Measurements from ENCODE around the gene ABCB11.
"Not testable (repeated sequence)": the region's sequence is repeated elsewhere in the genome, so short reads cannot be mapped to it uniquely, and the experiment has no call there.

The ABCB11 gene

GRCh38 chr2:168894101-168894500 is 137.0 kb downstream of the ABCB11 start:
- Histone ChIP-seq H3K9me3 (ENCODE audit: control insufficient read depth, insufficient read depth, low read length) (no peaks in the 10 kb centered on the region), H3K36me3 (ENCODE audit: control insufficient read depth, insufficient read depth, low read length) (no peaks in the 10 kb centered on the region), H3K27me3 (ENCODE audit: control insufficient read depth, insufficient read depth, low read length) (peaks cover 7% of the 10 kb centered on the region), H3K4me3 (ENCODE audit: low read depth, low read length) (no peak overlapping the region), H3K4me1 (ENCODE audit: control insufficient read depth, insufficient read depth, low read length) (no peaks in the 10 kb centered on the region), H3K9ac (ENCODE audit: low read depth, low read length) (no peak overlapping the region)

DNA sequence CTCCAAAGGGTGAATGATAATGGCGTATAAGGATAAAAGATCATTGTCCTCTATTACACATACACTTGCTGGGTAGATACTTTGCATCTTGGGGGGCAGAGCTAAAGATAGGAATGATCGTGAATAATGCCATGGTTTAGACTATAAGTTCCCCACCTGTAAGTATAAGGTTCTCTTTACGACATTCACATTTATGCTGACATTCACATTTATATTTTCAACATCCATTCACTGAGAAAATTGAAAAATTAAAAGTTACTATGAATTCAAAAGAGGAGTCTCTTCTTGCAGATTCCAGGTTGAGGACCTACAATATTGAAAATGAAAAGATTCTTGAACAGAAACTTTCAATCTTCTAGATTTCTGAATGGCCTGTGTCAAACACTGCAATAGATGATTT is 138.8 kb downstream of the ABCB11 start:
- Histone ChIP-seq H3K9me3 (ENCODE audit: control insufficient read depth, insufficient read depth, low read length) (no peaks in the 10 kb centered on the region), H3K4me3 (ENCODE audit: low read depth, low read length) (no peak overlapping the region), H3K27me3 (ENCODE audit: control insufficient read depth, insufficient read depth, low read length) (peaks cover 7% of the 10 kb centered on the region), H3K36me3 (ENCODE audit: control insufficient read depth, insufficient read depth, low read length) (no peaks in the 10 kb centered on the region), H3K4me1 (ENCODE audit: control insufficient read depth, insufficient read depth, low read length) (no peaks in the 10 kb centered on the region), H3K9ac (ENCODE audit: low read depth, low read length) (no peak overlapping the region)

DNA sequence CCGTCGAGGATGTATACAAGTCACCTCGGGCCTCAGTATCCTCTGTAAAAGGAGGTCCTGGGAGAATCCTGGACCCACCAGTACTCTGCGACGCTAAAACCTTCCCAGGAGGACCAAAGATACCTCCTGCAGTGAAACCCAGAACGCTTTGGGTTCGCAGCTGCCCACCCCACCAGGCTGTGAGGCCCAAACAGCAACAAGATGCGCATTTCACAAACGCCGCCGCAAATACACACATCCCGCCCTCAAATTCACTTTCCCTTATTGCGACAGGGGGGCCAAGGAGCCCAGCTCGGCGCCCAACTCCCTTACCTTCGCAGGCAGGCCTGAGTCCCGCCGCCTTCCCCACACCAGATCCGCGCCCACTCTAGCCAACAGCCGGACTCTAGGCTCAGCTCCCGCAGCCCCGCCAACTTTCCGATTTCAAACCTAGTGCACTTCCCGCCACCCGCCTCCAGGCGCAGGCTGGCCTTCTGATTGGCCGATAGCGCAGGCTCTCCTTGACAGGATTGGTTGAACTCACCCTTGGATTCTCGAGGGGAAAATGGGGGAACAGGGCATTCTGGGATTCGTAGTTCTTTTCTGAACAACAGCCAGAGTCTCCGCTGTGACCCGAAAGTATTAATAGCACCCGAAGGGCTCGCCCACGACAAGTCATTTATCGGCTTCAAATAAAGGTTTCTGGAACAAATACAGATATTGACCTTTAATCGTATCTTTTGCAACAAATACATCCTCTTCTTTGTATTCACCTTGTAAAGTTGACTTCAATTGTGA is 140.9 kb downstream of the ABCB11 start, which contains the start of gene SPC25:
TSS of gene SPC25 (minus strand) at position 425 of the 777 bp plus-strand sequence. CDS start 911 bp downstream, outside the sequence.
- no peaks in the 10 kb centered on the region for H3K9me3 ChIP-seq (ENCODE audit: control insufficient read depth, insufficient read depth, low read length)
- peak within 1 kb of the TSS; percentile 90 for H3K4me3 ChIP-seq (ENCODE audit: low read depth, low read length)
- H3K9ac ChIP-seq (ENCODE audit: low read depth, low read length): peak within 1 kb of the TSS; percentile 84
- no peaks in the 10 kb centered on the region for H3K4me1 ChIP-seq (ENCODE audit: control insufficient read depth, insufficient read depth, low read length)
- no peaks in the 10 kb centered on the region for H3K36me3 ChIP-seq (ENCODE audit: control insufficient read depth, insufficient read depth, low read length)
- peaks cover 7% of the 10 kb centered on the region for H3K27me3 ChIP-seq (ENCODE audit: control insufficient read depth, insufficient read depth, low read length)

- Histone ChIP-seq H3K9me3 (ENCODE audit: control insufficient read depth, insufficient read depth, low read length) (no peaks in the 10 kb centered on the region), H3K9ac (ENCODE audit: low read depth, low read length) (peak overlapping the region; percentile 84), H3K4me3 (ENCODE audit: low read depth, low read length) (peak overlapping the region; percentile 90), H3K4me1 (ENCODE audit: control insufficient read depth, insufficient read depth, low read length) (no peaks in the 10 kb centered on the region), H3K27me3 (ENCODE audit: control insufficient read depth, insufficient read depth, low read length) (peaks cover 7% of the 10 kb centered on the region), H3K36me3 (ENCODE audit: control insufficient read depth, insufficient read depth, low read length) (no peaks in the 10 kb centered on the region)
These were observed 141.5 kb downstream of the ABCB11 start for GRCh38 chr2:168889635-168890005.

GRCh38 chr2:168884975-168885374 is 146.1 kb downstream of the ABCB11 start:
- Histone ChIP-seq H3K36me3 (ENCODE audit: control insufficient read depth, insufficient read depth, low read length) (no peaks in the 10 kb centered on the region), H3K27me3 (ENCODE audit: control insufficient read depth, insufficient read depth, low read length) (no peaks in the 10 kb centered on the region), H3K4me1 (ENCODE audit: control insufficient read depth, insufficient read depth, low read length) (no peaks in the 10 kb centered on the region), H3K9ac (ENCODE audit: low read depth, low read length) (no peak overlapping the region), H3K4me3 (ENCODE audit: low read depth, low read length) (no peak overlapping the region), H3K9me3 (ENCODE audit: control insufficient read depth, insufficient read depth, low read length) (no peaks in the 10 kb centered on the region)

DNA sequence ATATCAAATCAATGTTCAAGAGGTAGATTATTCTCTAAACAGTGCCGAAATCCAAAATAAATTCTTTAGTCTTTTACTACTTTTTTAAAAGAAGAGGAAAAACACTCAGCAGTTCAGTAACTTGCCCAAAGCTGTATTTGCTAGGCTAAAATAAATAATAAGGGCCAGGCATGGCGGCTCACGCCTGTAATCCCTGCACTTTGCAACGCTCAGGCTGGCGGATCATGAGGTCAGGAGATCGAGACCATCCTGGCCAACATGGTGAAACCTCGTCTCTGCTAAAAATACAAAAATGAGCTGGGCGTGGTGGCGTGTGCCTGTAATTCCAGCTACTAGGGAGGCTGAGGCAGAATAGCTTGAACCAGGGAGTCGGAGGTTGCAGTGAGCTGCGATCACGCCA is 149.0 kb downstream of the ABCB11 start:
- H3K27me3 ChIP-seq (ENCODE audit: control insufficient read depth, insufficient read depth, low read length); H3K4me1 ChIP-seq (ENCODE audit: control insufficient read depth, insufficient read depth, low read length); H3K4me3 ChIP-seq (ENCODE audit: low read depth, low read length); H3K9me3 ChIP-seq (ENCODE audit: control insufficient read depth, insufficient read depth, low read length); H3K9ac ChIP-seq (ENCODE audit: low read depth, low read length); H3K36me3 ChIP-seq (ENCODE audit: control insufficient read depth, insufficient read depth, low read length): not testable (repeated sequence)

DNA sequence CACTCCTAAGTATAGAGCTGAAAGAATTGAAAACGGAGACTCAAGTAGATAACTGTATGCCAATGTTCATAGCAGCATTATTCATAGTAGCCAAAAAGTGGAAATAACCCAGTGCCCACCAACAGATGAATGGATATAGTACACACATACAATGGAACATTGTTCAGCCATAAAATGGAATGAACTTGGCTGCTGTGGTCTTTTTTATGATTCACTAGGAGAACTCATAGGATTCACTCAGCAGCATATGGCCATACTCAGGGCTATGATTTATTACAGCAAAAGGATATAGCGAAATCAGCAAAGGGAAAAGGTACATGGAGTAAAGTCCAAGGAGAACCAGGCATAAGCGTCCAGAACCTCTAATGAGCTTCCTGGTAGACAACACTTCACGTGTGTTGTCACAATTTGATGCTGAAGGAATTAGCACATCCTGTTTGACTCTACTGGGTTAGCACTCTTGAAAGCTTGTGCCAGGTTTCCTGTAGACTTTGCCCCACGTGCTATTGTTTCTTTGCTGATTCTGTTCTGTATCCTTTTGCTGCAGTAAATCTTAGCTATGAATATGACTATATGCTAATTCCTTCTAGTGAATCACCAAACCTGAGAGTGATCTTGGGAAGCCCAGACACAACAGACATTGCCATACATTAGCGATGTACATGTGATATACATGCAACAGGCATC is 156.6 kb downstream of the ABCB11 start:
- H3K4me1 ChIP-seq (ENCODE audit: control insufficient read depth, insufficient read depth, low read length): peaks cover 9% of the 10 kb centered on the region
- H3K4me3 ChIP-seq (ENCODE audit: low read depth, low read length): no peak overlapping the region
- peaks cover 3% of the 10 kb centered on the region for H3K36me3 ChIP-seq (ENCODE audit: control insufficient read depth, insufficient read depth, low read length)
- no peaks in the 10 kb centered on the region for H3K27me3 ChIP-seq (ENCODE audit: control insufficient read depth, insufficient read depth, low read length)
- H3K9ac ChIP-seq (ENCODE audit: low read depth, low read length): no peak overlapping the region
- no peaks in the 10 kb centered on the region for H3K9me3 ChIP-seq (ENCODE audit: control insufficient read depth, insufficient read depth, low read length)

- not testable (repeated sequence) for H3K4me3 ChIP-seq (ENCODE audit: low read depth, low read length); H3K27me3 ChIP-seq (ENCODE audit: control insufficient read depth, insufficient read depth, low read length); H3K9me3 ChIP-seq (ENCODE audit: control insufficient read depth, insufficient read depth, low read length); H3K9ac ChIP-seq (ENCODE audit: low read depth, low read length); H3K36me3 ChIP-seq (ENCODE audit: control insufficient read depth, insufficient read depth, low read length); H3K4me1 ChIP-seq (ENCODE audit: control insufficient read depth, insufficient read depth, low read length)
These were observed 160.3 kb downstream of the ABCB11 start for GRCh38 chr2:168870824-168871223.

Data from iPS-15b (cell line).